DND-41 (cell line): ENCODE data around the gene CALM1.
A peak's percentile ranks its signal among the peaks of the same experiment; 100 is the strongest.

Source experiments
- ATAC-seq: fragments of 200-7000 bp; cut with Tn5 transposase; 3 replicates; pipeline ENCODE4 v1.9.1; 2021; ENCODE audit warnings: low read depth; ENCODE audit not compliant: insufficient read depth
- DNase-seq: peaks from one replicate; pipeline ENCODE4 v3.0.0-alpha.2; 2020
- H2AFZ ChIP-seq: 2 replicates; pipeline ENCODE4 v1.6.0; 2012; ENCODE audit warnings: low read depth, low read length
- H3K27ac ChIP-seq: 2 replicates; pipeline ENCODE4 v1.5.1; 2012; ENCODE audit warnings: low read length, inconsistent platforms
- H3K27me3 ChIP-seq: fragments of 200-600 bp; sonication (generic); 2 replicates; pipeline ENCODE4 v1.6.0; 2012; ENCODE audit warnings: low read length, mild to moderate bottlenecking, inconsistent platforms; ENCODE audit not compliant: insufficient read depth, poor library complexity
- H3K36me3 ChIP-seq: 2 replicates; pipeline ENCODE4 v1.5.1; 2012; ENCODE audit warnings: low read length, inconsistent platforms; ENCODE audit not compliant: insufficient read depth
- H3K4me1 ChIP-seq: 2 replicates; pipeline ENCODE4 v1.5.1; 2012; ENCODE audit warnings: mild to moderate bottlenecking, low read length; ENCODE audit not compliant: insufficient read depth
- H3K4me2 ChIP-seq: 2 replicates; pipeline ENCODE4 v1.6.0; 2012; ENCODE audit warnings: mild to moderate bottlenecking, moderate library complexity, low read length, inconsistent platforms; ENCODE audit not compliant: insufficient read depth
- H3K4me3 ChIP-seq, 2 experiments: fragments of 200-600 bp in 1 of 2; shearing (Covaris generic) in 1 of 2; 2 replicates each; pipeline ENCODE4 v1.5.1; 2012 to 2016; ENCODE audit warnings: inconsistent platforms in 2 of 2, low read length in 2 of 2, mild to moderate bottlenecking in 2 of 2, low read depth in 1 of 2, moderate library complexity in 1 of 2
- H3K79me2 ChIP-seq: 2 replicates; pipeline ENCODE4 v1.6.0; 2012; ENCODE audit warnings: low read length, inconsistent platforms; ENCODE audit not compliant: insufficient read depth
- H3K9ac ChIP-seq: 2 replicates; pipeline ENCODE4 v1.6.0; 2012; ENCODE audit warnings: low read depth, mild to moderate bottlenecking, inconsistent platforms, low read length, moderate library complexity
- H3K9me3 ChIP-seq: 2 replicates; pipeline ENCODE4 v1.5.1; 2012; ENCODE audit warnings: low read length, moderate library complexity, mild to moderate bottlenecking, inconsistent platforms; ENCODE audit not compliant: insufficient read depth, severe bottlenecking
- H4K20me1 ChIP-seq: 2 replicates; pipeline ENCODE4 v1.6.0; 2012; ENCODE audit warnings: low read length; ENCODE audit not compliant: insufficient read depth
- CTCF ChIP-seq: IDR thresholded peaks from 2 replicates; pipeline ENCODE4 v1.5.1; 2012; ENCODE audit warnings: borderline replicate concordance, low read length, moderate library complexity, mild to moderate bottlenecking; ENCODE audit not compliant: poor library complexity, severe bottlenecking; ENCODE audit errors: extremely low read depth
- EZH2 ChIP-seq: IDR thresholded peaks from 3 replicates; pipeline ENCODE4 v1.6.1; 2012; ENCODE audit warnings: borderline replicate concordance, low read depth, mild to moderate bottlenecking, moderate library complexity, low read length, inconsistent platforms; ENCODE audit not compliant: severe bottlenecking

Gene CALM1

GRCh38 chr14:90427848-90428426, 31.1 kb downstream of the CALM1 start:
- no peak overlapping the region for H3K27ac ChIP-seq
- DNase-seq (no peak), ATAC-seq (no peak)
- no peaks in the 10 kb centered on the region for H3K4me1 ChIP-seq
- H3K36me3 ChIP-seq = no peaks in the 10 kb centered on the region
- no peaks in the 10 kb centered on the region for H4K20me1 ChIP-seq
- TF ChIP-seq EZH2 (no peak), CTCF (no peak)
- H3K27me3 ChIP-seq = no peaks in the 10 kb centered on the region
- no peaks in the 10 kb centered on the region for H3K79me2 ChIP-seq
- no peak overlapping the region for H3K9ac ChIP-seq
- no peaks in the 10 kb centered on the region for H3K9me3 ChIP-seq
- H3K4me3 ChIP-seq = no peak overlapping the region
- no peak overlapping the region for H2AFZ ChIP-seq
- H3K4me2 ChIP-seq = no peak overlapping the region

GRCh38 chr14:90428676-90429075, 31.8 kb downstream of the CALM1 start:
- no peak overlapping the region for H3K27ac ChIP-seq
- no peak for TF ChIP-seq EZH2
- no peak for TF ChIP-seq CTCF
- peak; percentile 47; the same call in 1 of the 3 replicates for ATAC-seq
- DNase-seq = no peak
- H3K79me2 ChIP-seq = no peaks in the 10 kb centered on the region
- H3K4me2 ChIP-seq = no peak overlapping the region
- no peak overlapping the region for H2AFZ ChIP-seq
- H3K4me1 ChIP-seq = no peaks in the 10 kb centered on the region
- no peaks in the 10 kb centered on the region for H4K20me1 ChIP-seq
- no peaks in the 10 kb centered on the region for H3K9me3 ChIP-seq
- no peaks in the 10 kb centered on the region for H3K27me3 ChIP-seq
- H3K36me3 ChIP-seq = no peaks in the 10 kb centered on the region
- H3K9ac ChIP-seq = no peak overlapping the region
- no peak overlapping the region for H3K4me3 ChIP-seq

GRCh38 chr14:90429236-90429635, 32.4 kb downstream of the CALM1 start:
- Histone ChIP-seq H3K4me1 (no peaks in the 10 kb centered on the region), H3K4me3 (no peak overlapping the region), H4K20me1 (no peaks in the 10 kb centered on the region), H3K79me2 (no peaks in the 10 kb centered on the region), H3K4me2 (no peak overlapping the region), H3K27ac (no peak overlapping the region), H2AFZ (no peak overlapping the region), H3K9me3 (no peaks in the 10 kb centered on the region), H3K36me3 (no peaks in the 10 kb centered on the region), H3K27me3 (no peaks in the 10 kb centered on the region), H3K9ac (no peak overlapping the region)
- DNase-seq (no peak), ATAC-seq (no peak)
- TF ChIP-seq CTCF = no peak
- no peak for TF ChIP-seq EZH2

- H4K20me1 ChIP-seq = no peaks in the 10 kb centered on the region
- no peak overlapping the region for H3K27ac ChIP-seq
- no peak overlapping the region for H3K9ac ChIP-seq
- ATAC-seq = no peak
- no peak for DNase-seq
- no peaks in the 10 kb centered on the region for H3K79me2 ChIP-seq
- H3K36me3 ChIP-seq = no peaks in the 10 kb centered on the region
- H3K4me3 ChIP-seq = no peak overlapping the region
- TF ChIP-seq EZH2 = no peak
- TF ChIP-seq CTCF = no peak
- H3K9me3 ChIP-seq = no peaks in the 10 kb centered on the region
- H3K4me1 ChIP-seq = no peaks in the 10 kb centered on the region
- no peaks in the 10 kb centered on the region for H3K27me3 ChIP-seq
- no peak overlapping the region for H2AFZ ChIP-seq
- H3K4me2 ChIP-seq = no peak overlapping the region
Measured at GRCh38 chr14:90429754-90430153, 32.9 kb downstream of the CALM1 start.
